NCI-H1694 (cell line): ENCODE results near the gene INPP4B.
"Not testable (repeated sequence)": the region's sequence is repeated elsewhere in the genome, so short reads cannot be mapped to it uniquely, and the experiment has no call there.

Source experiments
- DNase-seq: peaks from one replicate; lab custom pipeline; 2025; lab: John Stamatoyannopoulos, UW

The INPP4B gene

GRCh38 chr4:142683503-142683902 is 162.6 kb downstream of the INPP4B start:
- no peak for DNase-seq

- no peak for DNase-seq
These were observed 174.6 kb downstream of the INPP4B start for GRCh38 chr4:142671516-142671915.

DNA sequence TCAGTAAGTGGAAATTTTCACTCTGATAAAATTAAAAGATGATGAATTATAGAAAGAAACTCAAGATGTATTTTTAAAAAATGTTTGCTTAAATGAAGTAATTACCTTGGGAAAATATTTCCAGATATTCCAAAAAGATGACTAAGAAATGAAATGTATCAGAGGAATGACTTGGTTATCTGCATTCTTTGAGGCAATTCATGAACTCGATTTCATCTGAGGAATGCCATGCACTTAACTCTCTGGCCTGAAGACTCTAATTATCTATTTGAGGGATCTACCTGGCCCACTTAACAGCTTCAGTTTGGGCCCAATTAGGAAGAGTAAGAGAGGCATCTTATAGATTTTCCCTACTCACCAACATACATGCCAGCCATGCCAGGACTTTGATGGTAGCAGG is 182.3 kb downstream of the INPP4B start:
- no peak for DNase-seq

DNA sequence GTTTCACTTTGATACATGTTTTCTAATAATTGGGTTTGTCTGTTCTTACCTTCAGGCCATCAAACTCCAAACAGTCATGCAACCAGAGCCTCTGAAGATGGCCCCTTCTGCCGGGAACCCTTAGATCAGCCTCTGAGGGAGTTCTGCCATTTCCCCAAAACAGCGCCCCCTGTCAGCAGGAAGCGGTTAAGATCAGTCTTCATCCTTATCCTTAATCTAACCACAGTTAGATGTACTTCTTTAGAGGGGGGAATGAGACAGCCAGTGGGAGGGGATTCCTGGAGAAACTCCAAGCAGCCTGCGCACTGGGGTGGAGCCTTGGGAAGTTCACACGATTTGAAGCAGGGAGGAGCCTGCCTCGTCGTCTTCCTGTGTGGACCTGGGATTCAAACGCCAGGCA is 185.4 kb downstream of the INPP4B start:
- DNase-seq, result no peak

DNA sequence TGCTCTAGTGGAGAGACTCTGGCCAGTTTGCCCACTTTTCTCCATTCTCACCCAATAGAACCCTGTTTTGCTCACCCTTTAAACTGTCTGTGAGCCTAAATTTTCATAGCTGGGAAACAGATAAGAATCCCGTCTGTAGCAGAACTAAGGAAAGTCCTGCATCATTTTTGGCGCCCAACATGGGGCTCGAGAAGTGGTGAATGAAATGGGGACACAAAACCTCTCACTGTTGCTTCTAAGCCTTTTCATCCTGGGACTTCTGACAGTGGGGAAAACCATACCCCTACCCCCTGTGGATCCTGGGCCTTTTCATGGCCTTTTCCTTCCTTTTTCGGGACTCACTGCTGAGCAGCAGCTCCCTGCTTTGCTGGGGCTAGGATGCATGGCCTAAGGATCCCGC is 189.9 kb downstream of the INPP4B start:
- DNase-seq, result no peak

DNA sequence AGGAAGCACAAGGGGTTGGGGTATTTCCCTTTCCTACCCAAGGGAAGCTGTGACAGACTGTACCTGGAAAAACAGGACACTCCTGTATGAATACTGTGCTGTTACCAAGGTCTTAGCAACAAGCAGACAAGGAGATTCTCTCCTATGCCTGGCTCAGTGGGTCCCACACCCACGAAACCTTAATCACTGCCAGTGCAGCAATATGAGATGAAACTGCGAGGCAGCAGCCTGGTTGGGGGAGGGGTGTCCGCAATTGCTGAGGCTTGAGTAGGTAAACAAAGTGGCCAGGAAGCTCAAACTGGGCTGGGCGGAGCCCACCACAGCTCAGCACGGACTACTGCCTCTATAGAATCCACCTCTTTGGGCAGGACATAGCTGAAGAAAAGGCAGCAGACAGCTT is 197.7 kb downstream of the INPP4B start:
- no peak for DNase-seq

- DNase-seq, result no peak
These were observed 200.5 kb downstream of the INPP4B start for GRCh38 chr4:142645475-142646108.

- not testable (repeated sequence) for DNase-seq
These were observed 201.5 kb downstream of the INPP4B start for GRCh38 chr4:142644628-142645027.

GRCh38 chr4:142637614-142638013 is 208.5 kb downstream of the INPP4B start:
- DNase-seq, result no peak

DNA sequence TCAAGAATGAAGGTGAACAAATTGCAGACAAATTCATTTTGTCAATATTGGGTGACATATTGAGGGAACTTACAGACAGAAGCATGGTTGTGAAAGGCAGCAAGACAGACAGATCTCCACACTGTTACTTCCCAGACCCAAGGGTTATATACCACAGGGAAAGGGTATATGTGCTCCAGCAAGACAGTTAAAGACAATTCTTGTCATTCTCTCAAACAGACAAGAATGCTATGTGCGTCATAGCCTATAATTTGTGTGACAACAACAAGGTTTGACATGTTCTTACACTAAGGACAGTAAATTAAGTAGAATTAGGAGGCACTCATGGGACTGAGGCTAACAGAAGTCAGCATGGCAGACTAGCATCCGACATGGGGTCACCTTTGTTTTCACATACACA is 214.3 kb downstream of the INPP4B start:
- no peak for DNase-seq

DNA sequence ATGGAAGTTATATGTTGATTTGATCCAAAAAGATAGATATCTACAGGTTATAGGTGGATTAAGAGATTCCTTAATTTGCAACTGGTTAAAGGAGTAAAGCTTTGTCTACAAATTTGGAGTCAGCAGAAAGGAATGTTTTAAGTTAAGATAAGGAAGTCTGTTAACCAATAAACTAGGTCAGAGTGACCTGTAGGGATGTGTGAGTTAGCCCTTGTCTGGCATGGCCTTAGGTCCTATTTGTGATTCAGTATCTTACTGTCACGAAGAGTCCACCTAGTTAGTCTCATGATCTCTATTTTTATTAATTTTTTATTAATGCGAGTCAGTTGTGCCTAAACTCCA is 230.8 kb downstream of the INPP4B start:
- no peak for DNase-seq

- no peak for DNase-seq
These were observed 231.3 kb downstream of the INPP4B start for GRCh38 chr4:142614621-142615323.

GRCh38 chr4:142607976-142608375 is 238.1 kb downstream of the INPP4B start:
- no peak for DNase-seq

- DNase-seq, result no peak
These were observed 245.1 kb downstream of the INPP4B start for GRCh38 chr4:142600952-142601351.

GRCh38 chr4:142598132-142598531 is 248.0 kb downstream of the INPP4B start:
- DNase-seq, result no peak

- DNase-seq, result no peak
These were observed 249.5 kb downstream of the INPP4B start for GRCh38 chr4:142596595-142596994.

GRCh38 chr4:142596121-142596520 is 250.0 kb downstream of the INPP4B start:
- no peak for DNase-seq

GRCh38 chr4:142595222-142595871 is 250.8 kb downstream of the INPP4B start:
- no peak for DNase-seq

GRCh38 chr4:142585411-142585810 is 260.7 kb downstream of the INPP4B start:
- no peak for DNase-seq

DNA sequence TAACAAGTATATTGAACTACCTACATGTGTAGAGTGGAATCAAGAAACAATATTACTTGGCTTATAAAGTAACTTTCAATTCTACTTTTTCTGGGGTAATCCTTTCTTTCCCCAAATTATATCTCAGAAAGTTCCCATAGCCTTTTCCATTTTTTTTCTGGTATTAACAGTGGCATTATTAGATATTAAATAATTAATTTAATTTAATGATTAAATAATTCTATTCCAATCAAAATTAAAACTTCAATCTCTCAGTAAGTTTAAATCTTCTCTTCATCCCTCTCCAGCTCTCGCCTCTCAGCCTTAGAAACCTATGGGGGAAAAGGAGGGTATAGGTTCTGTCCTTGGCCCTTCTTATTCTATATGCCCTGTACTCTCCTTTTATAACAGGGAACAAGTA is 262.4 kb downstream of the INPP4B start:
- no peak for DNase-seq

- DNase-seq, result no peak
These were observed 263.8 kb downstream of the INPP4B start for GRCh38 chr4:142582340-142582739.

DNA sequence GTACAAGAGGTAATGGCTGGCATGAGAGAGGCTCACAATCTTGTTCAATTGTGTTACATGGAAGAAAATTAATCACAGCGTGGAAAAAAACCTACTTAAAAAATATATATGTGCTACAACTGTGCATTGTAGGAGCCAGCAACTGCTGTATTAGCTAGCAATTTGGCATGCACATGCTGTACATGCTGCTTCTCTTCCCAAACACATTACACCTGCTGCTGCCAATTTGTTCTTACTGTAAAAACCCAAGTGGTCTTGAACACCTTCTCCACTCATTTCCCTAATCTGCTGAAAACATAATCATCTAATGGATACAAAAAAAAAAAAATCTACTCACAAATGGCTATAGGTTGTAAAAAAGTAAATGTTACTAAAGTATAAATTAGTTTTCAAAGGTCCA is 264.2 kb downstream of the INPP4B start:
- no peak for DNase-seq

DNA sequence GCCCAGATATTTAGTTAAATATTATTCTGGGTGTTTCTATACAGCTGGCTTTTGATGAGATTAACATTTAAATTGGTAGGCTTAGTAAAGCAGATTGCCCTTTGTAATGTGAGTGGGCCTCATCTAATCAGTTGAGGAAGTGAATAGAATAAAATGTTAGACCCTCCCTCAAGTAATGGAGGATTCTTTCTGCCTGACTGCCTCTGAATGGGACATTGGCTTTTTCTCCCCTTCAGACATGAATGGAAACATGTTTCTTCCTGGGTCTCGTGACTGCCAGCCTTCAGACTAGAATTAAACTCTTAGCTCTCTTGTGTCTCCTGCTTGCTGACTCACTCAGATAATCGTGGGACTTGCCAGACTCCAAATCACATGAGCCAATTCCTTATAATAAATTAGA is 266.7 kb downstream of the INPP4B start:
- no peak for DNase-seq

- no peak for DNase-seq
These were observed 271.8 kb downstream of the INPP4B start for GRCh38 chr4:142574306-142574705.
